ENCODE data around the gene FEZF1. TPM values are rescaled to one million over a fixed set of nuclear protein-coding genes. Genes with fewer than 3 reads are reported as not detected.

FEZF1 gene
- not detected for total RNA-seq

- ChIA-PET POLR2A (no interaction called here), CTCF (no interaction called here)
- intact Hi-C loops (cut with micrococcal nuclease): no loop called here
- no peak within 1 kb of the TSS for H3K4me3 Mint-ChIP-seq
- TF ChIP-seq CTCF (IDR thresholded peaks at IDR 0.05): no peak
- no peaks in the 10 kb centered on the region for H3K9me3 Mint-ChIP-seq
- no peaks in the 10 kb centered on the region for H3K4me1 Mint-ChIP-seq (ENCODE audit: low read depth)
- H3K27ac Mint-ChIP-seq: no peak within 1 kb of the TSS
- DNase-seq (no peak), ATAC-seq (no peak)
- H3K36me3 Mint-ChIP-seq (ENCODE audit: low read depth): peaks cover 1% of the 10 kb centered on the region
- H3K27me3 Mint-ChIP-seq: peaks cover 84% of the 10 kb centered on the region
These were observed at the start of gene FEZF1 for GRCh38 chr7:122304319-122304975. Gene FEZF1 (minus strand): TSS chr7:122304750. CDS start chr7:122304437, 313 bp downstream.

- DNase-seq (no peak), ATAC-seq (no peak)
- CTCF ChIA-PET: interaction anchor here (0.6 kb wide), 1 partner anchor 13 kb away, joined by 3 read pairs; no protein-coding TSS in a partner anchor
- intact Hi-C loops (cut with micrococcal nuclease): no loop called here
- Mint-ChIP-seq H3K27ac (no peak overlapping the region), H3K9me3 (no peaks in the 10 kb centered on the region), H3K4me3 (no peak overlapping the region), H3K4me1 (ENCODE audit: low read depth) (no peaks in the 10 kb centered on the region), H3K27me3 (no peaks in the 10 kb centered on the region), H3K36me3 (ENCODE audit: low read depth) (no peaks in the 10 kb centered on the region)
- POLR2A ChIA-PET: no interaction called here
- TF ChIP-seq CTCF (IDR thresholded peaks at IDR 0.05): no peak
These were observed 47.9 kb upstream of the FEZF1 start for GRCh38 chr7:122352454-122352853.

- H3K4me3 Mint-ChIP-seq: no peak overlapping the region
- ChIA-PET CTCF (no interaction called here), POLR2A (no interaction called here)
- no peaks in the 10 kb centered on the region for H3K4me1 Mint-ChIP-seq (ENCODE audit: low read depth)
- no peaks in the 10 kb centered on the region for H3K27me3 Mint-ChIP-seq
- TF ChIP-seq CTCF (IDR thresholded peaks at IDR 0.05): no peak
- ATAC-seq (no peak), DNase-seq (no peak)
- H3K9me3 Mint-ChIP-seq: no peaks in the 10 kb centered on the region
- no peak overlapping the region for H3K27ac Mint-ChIP-seq
- no peaks in the 10 kb centered on the region for H3K36me3 Mint-ChIP-seq (ENCODE audit: low read depth)
- intact Hi-C loops (cut with micrococcal nuclease): no loop called here
These were observed 46.2 kb upstream of the FEZF1 start for GRCh38 chr7:122350701-122351100.

GRCh38 chr7:122344303-122344620, 39.7 kb upstream of the FEZF1 start:
- intact Hi-C loops (cut with micrococcal nuclease): no loop called here
- DNase-seq (no peak), ATAC-seq (no peak)
- CTCF ChIA-PET: no interaction called here
- H3K36me3 Mint-ChIP-seq (ENCODE audit: low read depth): no peaks in the 10 kb centered on the region
- TF ChIP-seq CTCF (IDR thresholded peaks at IDR 0.05): no peak
- no peak overlapping the region for H3K4me3 Mint-ChIP-seq
- no peaks in the 10 kb centered on the region for H3K9me3 Mint-ChIP-seq
- POLR2A ChIA-PET: no interaction called here
- no peak overlapping the region for H3K27ac Mint-ChIP-seq
- H3K27me3 Mint-ChIP-seq: no peaks in the 10 kb centered on the region
- no peaks in the 10 kb centered on the region for H3K4me1 Mint-ChIP-seq (ENCODE audit: low read depth)

- ChIA-PET CTCF (no interaction called here), POLR2A (no interaction called here)
- H3K27ac Mint-ChIP-seq: no peak overlapping the region
- H3K27me3 Mint-ChIP-seq: no peaks in the 10 kb centered on the region
- no peak for ATAC-seq
- no peaks in the 10 kb centered on the region for H3K4me1 Mint-ChIP-seq (ENCODE audit: low read depth)
- H3K9me3 Mint-ChIP-seq: no peaks in the 10 kb centered on the region
- H3K36me3 Mint-ChIP-seq (ENCODE audit: low read depth): no peaks in the 10 kb centered on the region
- intact Hi-C loops (cut with micrococcal nuclease): no loop called here
- no peak overlapping the region for H3K4me3 Mint-ChIP-seq
- no peak for TF ChIP-seq CTCF (IDR thresholded peaks at IDR 0.05)
- DNase-seq: no peak
These were observed 39.2 kb upstream of the FEZF1 start for GRCh38 chr7:122343601-122344302.

All from activated CD8-positive, alpha-beta T cell treated with anti-CD3 and anti-CD28 coated beads for 36 hours (primary cell).